ENCODE results near the gene NGLY1. TPM values are rescaled to one million over a fixed set of nuclear protein-coding genes. Genes with fewer than 3 reads are reported as not detected.

Gene NGLY1
- total and polyA plus RNA-seq, 4 donors = 19.1 to 54.4 (median 32.3) TPM

- 90 to 96% methylated on average over 3 of the region's 3 CpGs for WGBS, 2 donors
- peaks cover 0 to 30% (median 12%) of the 10 kb centered on the region in 5 donors for H3K4me1 ChIP-seq (ENCODE audit: control insufficient read depth in 5 of 5, insufficient read depth in 5 of 5, low read length in 5 of 5)
- no peaks in the 10 kb centered on the region for H3K27me3 ChIP-seq (ENCODE audit: control insufficient read depth in 3 of 3, insufficient read depth in 3 of 3, low read length in 2 of 3)
- H3K4me3 ChIP-seq = no peak overlapping the region
- no peaks in the 10 kb centered on the region for H3K9me3 ChIP-seq (ENCODE audit: control insufficient read depth in 4 of 4, insufficient read depth in 3 of 4, low read length in 3 of 4)
- H3K27ac ChIP-seq (ENCODE audit: low read depth in 1 of 2, low read length in 1 of 2) = no peak overlapping the region
- no peak for TF ChIP-seq CTCF (IDR thresholded peaks at IDR 0.05; ENCODE audit: control extremely low read depth, extremely low read depth)
- H3K9ac ChIP-seq (ENCODE audit: insufficient read depth in 1 of 2, low read length in 2 of 2) = no peak overlapping the region
- no peak for ATAC-seq (ENCODE audit: insufficient read depth, low FRiP score)
- no peak for DNase-seq
- H3K36me3 ChIP-seq (ENCODE audit: control insufficient read depth in 4 of 4, insufficient read depth in 4 of 4, low read length in 4 of 4) = no peaks in the 10 kb centered on the region
Observed at GRCh38 chr3:25785826-25786225, 2.6 kb upstream of the NGLY1 start.

GRCh38 chr3:25784971-25785370 lies 1.7 kb upstream of the NGLY1 start:
- Histone ChIP-seq H3K27ac (ENCODE audit: low read depth in 1 of 2, low read length in 1 of 2) (no peak overlapping the region), H3K4me3 (no peak overlapping the region), H3K27me3 (ENCODE audit: control insufficient read depth in 3 of 3, insufficient read depth in 3 of 3, low read length in 2 of 3) (no peaks in the 10 kb centered on the region), H3K9ac (ENCODE audit: insufficient read depth in 1 of 2, low read length in 2 of 2) (no peak overlapping the region), H3K36me3 (ENCODE audit: control insufficient read depth in 4 of 4, insufficient read depth in 4 of 4, low read length in 4 of 4) (no peaks in the 10 kb centered on the region), H3K4me1 (ENCODE audit: control insufficient read depth in 5 of 5, insufficient read depth in 5 of 5, low read length in 5 of 5) (peaks cover 0 to 24% (median 11%) of the 10 kb centered on the region in 5 donors), H3K9me3 (ENCODE audit: control insufficient read depth in 4 of 4, insufficient read depth in 3 of 4, low read length in 3 of 4) (no peaks in the 10 kb centered on the region)
- ATAC-seq (ENCODE audit: insufficient read depth, low FRiP score) (no peak), DNase-seq (no peak)
- WGBS, 2 donors = 97 to 100% methylated on average over 1 of the region's 1 CpG
- TF ChIP-seq CTCF (IDR thresholded peaks at IDR 0.05; ENCODE audit: control extremely low read depth, extremely low read depth) = no peak

GRCh38 chr3:25783661-25784512 lies 644 bp upstream of the NGLY1 start:
- H3K36me3 ChIP-seq (ENCODE audit: control insufficient read depth in 4 of 4, insufficient read depth in 4 of 4, low read length in 4 of 4) = no peaks in the 10 kb centered on the region
- peak overlapping the region; percentile 65 for H3K4me3 ChIP-seq
- peak overlapping the region; percentile 19 to 73 for H3K9ac ChIP-seq (ENCODE audit: insufficient read depth in 1 of 2, low read length in 2 of 2)
- peak; percentile 49 for ATAC-seq (ENCODE audit: insufficient read depth, low FRiP score)
- H3K27me3 ChIP-seq (ENCODE audit: control insufficient read depth in 3 of 3, insufficient read depth in 3 of 3, low read length in 2 of 3) = no peaks in the 10 kb centered on the region
- DNase-seq = peak in 2 of 3 donors; percentile 66 to 79
- peaks cover 0 to 19% (median 11%) of the 10 kb centered on the region in 5 donors for H3K4me1 ChIP-seq (ENCODE audit: control insufficient read depth in 5 of 5, insufficient read depth in 5 of 5, low read length in 5 of 5)
- WGBS, 2 donors = 6 to 12% methylated on average over 34 of the region's 34 CpGs
- no peak for TF ChIP-seq CTCF (IDR thresholded peaks at IDR 0.05; ENCODE audit: control extremely low read depth, extremely low read depth)
- no peaks in the 10 kb centered on the region for H3K9me3 ChIP-seq (ENCODE audit: control insufficient read depth in 4 of 4, insufficient read depth in 3 of 4, low read length in 3 of 4)
- peak overlapping the region; percentile 88 to 93 for H3K27ac ChIP-seq (ENCODE audit: low read depth in 1 of 2, low read length in 1 of 2)

All from lung (tissue), 12 donors.